GM12878 (cell line): Measurements from ENCODE around the gene OSTC.

Experiments used
- CTCF ChIP-seq, 3 experiments: IDR thresholded peaks in 2 of 3; conservative IDR thresholded peaks in 1 of 3; 2 replicates each; pipeline ENCODE4 v1.5.1; 2011; ENCODE audit warnings: low read depth in 3 of 3, low read length in 3 of 3, mild to moderate bottlenecking in 3 of 3, control low read depth in 2 of 3, moderate library complexity in 2 of 3, inconsistent platforms in 1 of 3, mixed read lengths in 1 of 3; ENCODE audit not compliant: control insufficient read depth in 2 of 3, insufficient read depth in 1 of 3; ENCODE audit errors: extremely low read depth in 1 of 3
- GABPA ChIP-seq: IDR thresholded peaks from 2 replicates; pipeline ENCODE4 v1.6.1; 2014; ENCODE audit warnings: antibody characterized with exemption, low read depth, mild to moderate bottlenecking, inconsistent platforms
- HCFC1 ChIP-seq: fragments of 150-350 bp; IDR thresholded peaks from 2 replicates; pipeline ENCODE4 v1.6.1; 2014; ENCODE audit warnings: low read length
- POLR2A ChIP-seq: IDR thresholded peaks from 2 replicates; pipeline ENCODE4 v1.6.1; 2011; ENCODE audit warnings: low read depth, mild to moderate bottlenecking, low read length
- POLR2AphosphoS2 ChIP-seq: IDR thresholded peaks from 2 replicates; pipeline ENCODE4 v1.6.1; 2011; ENCODE audit warnings: low read depth, mild to moderate bottlenecking, low read length, improper control_type of control experiment, moderate library complexity
- POLR2AphosphoS5 ChIP-seq: IDR thresholded peaks from 2 replicates; pipeline ENCODE4 v1.6.1; 2011; ENCODE audit warnings: mild to moderate bottlenecking, low read length, inconsistent platforms
- USF1 ChIP-seq: IDR thresholded peaks from 2 replicates; pipeline ENCODE4 v1.6.1; 2011; ENCODE audit warnings: borderline replicate concordance, low read depth, mild to moderate bottlenecking, moderate library complexity, mixed read lengths, low read length; ENCODE audit not compliant: insufficient read depth; ENCODE audit errors: extremely low read length
- ZNF207 ChIP-seq: fragments of 450-650 bp; IDR thresholded peaks from 2 replicates; pipeline ENCODE4 v1.6.1; 2014; ENCODE audit warnings: antibody characterized with exemption, mild to moderate bottlenecking, borderline replicate concordance
- ZNF24 ChIP-seq: fragments of 450-650 bp; IDR thresholded peaks from 2 replicates; pipeline ENCODE4 v1.6.1; 2017; ENCODE audit warnings: antibody characterized with exemption, mild to moderate bottlenecking

GRCh38 chr4:108636246-108636645 is 14.2 kb upstream of the OSTC start:
- no peak for TF ChIP-seq HCFC1
- no peak for TF ChIP-seq POLR2AphosphoS5
- no peak for TF ChIP-seq POLR2A
- TF ChIP-seq CTCF (IDR thresholded peaks at IDR 0.05 in 2 of 3, conservative IDR thresholded peaks at IDR 0.05 in 1 of 3; ENCODE audit: control insufficient read depth in 2 of 3, extremely low read depth in 1 of 3, insufficient read depth in 1 of 3, low read depth in 3 of 3, low read length in 3 of 3) = no peak
- TF ChIP-seq ZNF24 = no peak
- TF ChIP-seq USF1 = no peak
- no peak for TF ChIP-seq ZNF207
- no peak for TF ChIP-seq GABPA
- no peak for TF ChIP-seq POLR2AphosphoS2
